Glomerular visceral epithelial cell (primary cell): Measurements from ENCODE around the gene VRK1.

ENCODE experiments used
- DNase-seq: peaks from one replicate; pipeline ENCODE4 v3.0.0-alpha.2; 2016; ENCODE audit errors: extremely low spot score

Gene VRK1

DNA sequence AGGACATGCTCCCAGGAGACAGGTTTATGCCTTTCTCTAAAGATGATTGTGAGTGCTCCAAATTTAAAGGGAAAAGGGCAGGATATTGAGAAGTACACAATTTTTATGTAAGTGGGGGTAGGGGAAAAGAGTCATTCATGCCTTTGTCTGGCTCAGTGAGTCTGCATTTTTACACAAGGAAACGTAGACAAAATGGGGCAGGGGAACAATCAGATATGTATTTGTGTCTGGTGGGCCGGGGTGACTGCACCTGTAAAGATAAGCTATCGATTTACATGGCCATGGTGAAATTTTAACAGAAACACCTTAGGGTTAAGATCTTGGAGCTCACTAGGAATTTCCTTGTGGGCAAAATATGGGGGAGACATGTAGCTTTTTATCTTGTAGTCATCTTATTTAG, 123.6 kb downstream of the VRK1 start:
- no peak for DNase-seq

DNA sequence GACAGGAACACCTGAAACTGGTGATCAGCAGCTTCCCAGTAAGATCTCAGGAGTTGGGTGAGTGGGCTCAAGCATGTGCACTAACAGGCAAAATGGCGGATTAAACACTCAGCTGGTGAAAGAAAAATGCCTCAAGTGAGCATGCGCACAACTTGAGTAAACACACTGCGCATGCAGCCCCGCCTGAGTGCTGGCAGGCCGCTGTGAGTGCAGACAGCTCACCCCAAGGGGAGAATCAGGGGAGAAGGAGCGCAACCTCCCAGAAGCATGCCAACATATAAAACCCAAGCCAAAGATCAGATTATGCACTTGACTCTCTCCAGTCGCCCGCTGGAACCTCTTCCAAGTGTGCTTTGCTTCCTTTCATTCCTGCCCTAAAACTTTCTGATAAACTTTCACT, 125.8 kb downstream of the VRK1 start:
- DNase-seq, result no peak

DNA sequence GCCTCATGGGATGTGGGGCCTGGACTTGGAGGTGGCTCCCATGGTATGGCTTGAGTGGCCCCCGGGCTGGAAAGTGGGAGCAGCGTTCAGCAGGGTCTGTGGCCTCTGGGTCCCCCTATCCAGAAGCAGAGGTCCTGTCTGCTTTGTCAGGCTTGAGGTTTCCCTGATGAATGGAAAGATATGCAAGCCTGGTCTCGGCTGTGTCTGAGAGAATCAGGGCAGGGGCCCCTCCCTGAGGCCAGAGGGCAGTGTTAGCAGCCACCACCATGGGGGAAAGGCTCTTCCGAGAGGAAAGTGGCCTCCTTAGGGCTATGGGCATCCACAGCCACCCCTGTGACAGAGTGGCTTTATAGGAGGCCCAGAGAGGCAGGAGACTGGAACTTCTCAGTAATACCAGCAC, 128.2 kb downstream of the VRK1 start:
- DNase-seq, result no peak

DNA sequence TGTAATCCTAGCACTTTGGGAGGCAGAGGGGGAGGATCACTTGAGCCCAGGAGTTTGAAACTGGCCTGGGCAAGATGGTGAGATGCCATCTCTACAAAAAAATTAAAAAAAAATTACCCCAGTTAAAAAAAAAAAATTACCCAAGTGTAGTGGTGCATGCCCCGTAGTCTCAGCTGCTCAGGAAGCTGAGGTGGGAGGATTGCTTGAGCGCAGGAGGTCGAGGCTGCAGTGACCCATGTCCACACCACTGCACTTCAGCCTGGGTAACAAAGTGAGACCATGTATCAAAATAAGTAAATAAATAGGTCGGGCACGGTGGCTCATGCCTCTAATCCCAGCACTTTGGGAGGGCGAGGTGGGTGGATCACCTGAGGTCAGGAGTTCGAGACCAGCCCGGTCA, 128.8 kb downstream of the VRK1 start:
- DNase-seq, result no peak

DNA sequence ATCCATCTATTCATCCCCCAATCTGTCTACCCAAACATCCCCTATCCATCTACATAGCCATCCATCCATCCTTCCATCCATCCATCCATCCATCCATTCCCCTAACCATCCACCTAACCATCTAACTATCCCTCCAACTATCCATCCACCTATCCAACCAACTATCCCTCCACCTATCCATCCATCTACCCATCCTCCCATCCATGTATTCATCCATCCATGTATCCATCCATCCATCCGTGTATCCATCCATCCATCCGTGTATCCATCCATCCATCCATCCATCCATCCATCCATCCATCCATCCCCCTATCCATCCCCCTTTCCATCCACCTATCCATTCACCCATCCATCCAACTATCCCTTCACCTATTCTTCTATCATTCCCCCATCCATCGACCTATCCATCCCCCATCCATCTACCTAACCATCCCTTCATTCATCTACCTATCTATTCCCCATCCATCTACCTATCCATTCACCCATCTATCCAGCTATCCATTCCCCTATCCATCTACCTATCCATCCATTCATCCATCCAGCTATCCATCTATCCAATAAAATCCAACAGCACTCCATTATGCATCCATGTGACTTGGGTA, 131.7 kb downstream of the VRK1 start:
- DNase-seq, result no peak

DNA sequence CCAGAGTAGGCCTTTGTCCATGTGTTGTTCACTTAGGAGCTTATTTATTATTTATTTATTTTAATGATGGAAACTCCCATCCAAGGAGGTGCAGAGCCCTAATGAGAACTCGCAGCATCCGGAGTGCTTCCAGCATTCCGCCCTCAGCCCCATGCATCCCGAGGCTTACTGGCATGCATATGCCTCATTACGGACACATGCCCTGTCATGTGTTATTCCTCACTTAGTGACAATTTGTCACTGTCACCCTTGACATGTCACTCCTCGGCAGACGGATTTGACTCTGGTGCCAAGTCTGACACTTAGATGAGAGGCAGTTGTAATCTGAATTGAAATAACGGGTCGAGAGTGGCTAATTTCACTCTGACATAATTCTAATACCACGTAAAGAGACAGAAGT, 132.8 kb downstream of the VRK1 start:
- no peak for DNase-seq

DNA sequence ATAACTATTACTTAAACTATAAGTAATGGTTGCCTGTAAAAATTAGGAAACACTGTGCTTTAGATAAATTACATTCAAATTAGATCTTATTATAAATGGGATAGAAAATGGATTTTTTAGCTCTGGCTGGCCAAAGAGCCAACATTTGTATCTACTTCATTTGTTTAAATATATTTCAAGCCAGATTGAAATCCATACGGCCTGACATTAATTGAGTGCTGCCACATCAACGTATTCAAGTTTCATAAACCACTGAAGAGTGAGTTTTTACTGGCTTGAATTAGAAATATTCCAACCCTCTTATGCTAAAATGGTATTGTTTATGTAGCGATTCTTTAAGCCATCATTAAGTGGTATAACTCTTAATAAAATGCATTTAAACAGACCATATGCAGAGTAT, 133.3 kb downstream of the VRK1 start:
- no peak for DNase-seq
